Activated CD4-positive, alpha-beta T cell treated with anti-CD3 and anti-CD28 coated beads for 36 hours (primary cell): Measurements from ENCODE around the gene ZNF334. TPM values are rescaled to one million over a fixed set of nuclear protein-coding genes. Genes with fewer than 3 reads are reported as not detected.

Experiments
- ATAC-seq: fragments of 200-7000 bp; cut with Tn5 transposase; one replicate; pipeline ENCODE4 v1.10.0; 2021; ENCODE audit warnings: mild to moderate bottlenecking, moderate library complexity
- CTCF ChIA-PET: fragments of 350-600 bp; sonication (Branson Sonifier 250); formaldehyde crosslinking; loops from one replicate; lab custom pipeline; 2021; ENCODE audit warnings: antibody characterized with exemption; lab: Charles Lee
- POLR2A ChIA-PET: fragments of 350-600 bp; sonication (Branson Sonifier 250); formaldehyde crosslinking; loops from one replicate; lab custom pipeline; 2021; ENCODE audit warnings: antibody characterized with exemption, inconsistent platforms; lab: Charles Lee
- DNase-seq: peaks from one replicate; pipeline ENCODE4 v3.0.0-alpha.2; 2020
- H3K27ac Mint-ChIP-seq: one replicate; pipeline ENCODE4 v1.8.0; 2021; ENCODE audit warnings: mixed read lengths
- H3K27me3 Mint-ChIP-seq: one replicate; pipeline ENCODE4 v1.8.0; 2021; ENCODE audit warnings: mixed read lengths
- H3K36me3 Mint-ChIP-seq: one replicate; pipeline ENCODE4 v1.8.0; 2021; ENCODE audit warnings: low read depth, mixed read lengths
- H3K4me1 Mint-ChIP-seq: one replicate; pipeline ENCODE4 v1.8.0; 2021; ENCODE audit warnings: mixed read lengths
- H3K4me3 Mint-ChIP-seq: one replicate; pipeline ENCODE4 v1.8.0; 2021; ENCODE audit warnings: mild to moderate bottlenecking, moderate library complexity, mixed read lengths
- H3K9me3 Mint-ChIP-seq: one replicate; pipeline ENCODE4 v1.8.0; 2021; ENCODE audit warnings: low read depth, mixed read lengths
- intact Hi-C, 2 experiments: fragments of 100-400 bp; cut with DNase I in 1 of 2; cut with micrococcal nuclease in 1 of 2; formaldehyde crosslinking; loops; one replicate each; pipeline versions ENCODE4 v1.14.2 to v1.15.1; 2022 to 2024; cut with DNase I, micrococcal nuclease
- total RNA-seq, 2 experiments: library from RNA; stranded (reverse); gene quantifications; one replicate each; pipeline ENCODE4 v1.2.3, GENCODE V29; 2021

The ZNF334 gene
- total RNA-seq: 1 to 10 TPM; 3.4 to 4.9 TPM

- Mint-ChIP-seq H3K4me3 (peak within 1 kb of the TSS; percentile 77), H3K4me1 (peaks cover 24% of the 10 kb centered on the region), H3K9me3 (peaks cover 3% of the 10 kb centered on the region), H3K36me3 (peaks cover 9% of the 10 kb centered on the region), H3K27ac (peak within 1 kb of the TSS; percentile 76), H3K27me3 (peaks cover 29% of the 10 kb centered on the region)
- DNase-seq: peak; percentile 83
- POLR2A ChIA-PET: interaction anchor here (0.8 to 2.1 kb wide), 2 partner anchors 107 to 176 kb away, joined by 3 to 8 read pairs; partner anchors contain the start of genes ELMO2 and TP53RK
- peak; percentile 99 for ATAC-seq
- intact Hi-C loops: loop anchor here (1.0 to 2.0 kb wide), 4 partner anchors 32 to 176 kb away; partner anchors contain the start of gene TP53RK (in 1 of the 2)
- CTCF ChIA-PET: interaction anchor here (0.6 to 1.3 kb wide), 5 partner anchors 10 to 1112 kb away, joined by 3 to 5 read pairs (median 4); no protein-coding TSS in a partner anchor
Measured at GRCh38 chr20:46512943-46513844, at the start of gene ZNF334. TSS of gene ZNF334 (minus strand) at chr20:46513559. CDS start at chr20:46512102, 1,457 bp downstream.

GRCh38 chr20:46562373-46563169 is 49.2 kb upstream of the ZNF334 start:
- ChIA-PET POLR2A (no interaction called here), CTCF (interaction anchor here (0.5 to 3.2 kb wide), 13 partner anchors 10 to 697 kb away, joined by 3 to 12 read pairs (median 5); partner anchors contain the start of genes OCSTAMP and ZNF334)
- Mint-ChIP-seq H3K9me3 (no peaks in the 10 kb centered on the region), H3K27ac (no peak overlapping the region), H3K4me1 (peaks cover 18% of the 10 kb centered on the region), H3K27me3 (peaks cover 13% of the 10 kb centered on the region), H3K4me3 (no peak overlapping the region), H3K36me3 (no peaks in the 10 kb centered on the region)
- DNase-seq (peak; percentile 82), ATAC-seq (peak; percentile 66)
- intact Hi-C loops: loop anchor here in 1 of 2 experiments (1.0 to 2.0 kb wide), 3 partner anchors 42 to 127 kb away; partner anchors contain the start of gene TP53RK

- ChIA-PET CTCF (interaction anchor here (0.5 to 3.2 kb wide), 11 partner anchors 9 to 159 kb away, joined by 3 to 12 read pairs (median 5); partner anchors contain the start of genes OCSTAMP and ZNF334), POLR2A (no interaction called here)
- no peak overlapping the region for H3K4me3 Mint-ChIP-seq
- no peaks in the 10 kb centered on the region for H3K36me3 Mint-ChIP-seq
- H3K4me1 Mint-ChIP-seq: peaks cover 21% of the 10 kb centered on the region
- intact Hi-C loops: loop anchor here in 1 of 2 experiments (1.0 to 2.0 kb wide), 3 partner anchors 41 to 127 kb away; partner anchors contain the start of gene TP53RK
- DNase-seq (no peak), ATAC-seq (no peak)
- H3K27me3 Mint-ChIP-seq: peaks cover 9% of the 10 kb centered on the region
- H3K27ac Mint-ChIP-seq: no peak overlapping the region
- H3K9me3 Mint-ChIP-seq: no peaks in the 10 kb centered on the region
Measured at GRCh38 chr20:46562009-46562372, 48.6 kb upstream of the ZNF334 start.

GRCh38 chr20:46559685-46560440 is 46.5 kb upstream of the ZNF334 start:
- DNase-seq (no peak), ATAC-seq (no peak)
- Mint-ChIP-seq H3K27me3 (peaks cover 4% of the 10 kb centered on the region), H3K9me3 (no peaks in the 10 kb centered on the region), H3K36me3 (no peaks in the 10 kb centered on the region), H3K4me3 (no peak overlapping the region), H3K4me1 (peaks cover 30% of the 10 kb centered on the region), H3K27ac (no peak overlapping the region)
- ChIA-PET POLR2A (no interaction called here), CTCF (interaction anchor here (0.7 to 3.2 kb wide), 8 partner anchors 10 to 562 kb away, joined by 3 to 12 read pairs (median 6); partner anchors contain the start of genes OCSTAMP and TP53RK)
- intact Hi-C loops: loop anchor here in 1 of 2 experiments (5.0 kb wide), 2 partner anchors 158 to 198 kb away; no protein-coding TSS in a partner anchor

GRCh38 chr20:46559001-46559400 is 45.6 kb upstream of the ZNF334 start:
- no peak overlapping the region for H3K4me3 Mint-ChIP-seq
- intact Hi-C loops: loop anchor here in 1 of 2 experiments (5.0 kb wide), 2 partner anchors 157 to 197 kb away; no protein-coding TSS in a partner anchor
- POLR2A ChIA-PET: no interaction called here
- DNase-seq: no peak
- peaks cover 32% of the 10 kb centered on the region for H3K4me1 Mint-ChIP-seq
- peaks cover 5% of the 10 kb centered on the region for H3K27me3 Mint-ChIP-seq
- no peaks in the 10 kb centered on the region for H3K36me3 Mint-ChIP-seq
- ATAC-seq: no peak
- no peaks in the 10 kb centered on the region for H3K9me3 Mint-ChIP-seq
- CTCF ChIA-PET: interaction anchor here (0.5 to 2.5 kb wide), 10 partner anchors 9 to 866 kb away, joined by 3 to 10 read pairs (median 4); partner anchors contain the start of genes OCSTAMP and TP53RK
- H3K27ac Mint-ChIP-seq: no peak overlapping the region

GRCh38 chr20:46558511-46558959 is 45.2 kb upstream of the ZNF334 start:
- peaks cover 32% of the 10 kb centered on the region for H3K4me1 Mint-ChIP-seq
- H3K4me3 Mint-ChIP-seq: no peak overlapping the region
- H3K36me3 Mint-ChIP-seq: no peaks in the 10 kb centered on the region
- ATAC-seq (peak; percentile 97), DNase-seq (peak; percentile 82)
- CTCF ChIA-PET: interaction anchor here (0.5 to 2.5 kb wide), 8 partner anchors 8 to 867 kb away, joined by 3 to 10 read pairs (median 4); partner anchors contain the start of gene OCSTAMP
- no peaks in the 10 kb centered on the region for H3K9me3 Mint-ChIP-seq
- H3K27ac Mint-ChIP-seq: peak overlapping the region; percentile 68
- peaks cover 5% of the 10 kb centered on the region for H3K27me3 Mint-ChIP-seq
- POLR2A ChIA-PET: interaction anchor here (0.6 to 0.9 kb wide), 2 partner anchors 14 to 129 kb away, joined by 3 read pairs; no protein-coding TSS in a partner anchor
- intact Hi-C loops: loop anchor here in 1 of 2 experiments (1.0 to 5.0 kb wide), 3 partner anchors 13 to 196 kb away; no protein-coding TSS in a partner anchor

- Mint-ChIP-seq H3K9me3 (no peaks in the 10 kb centered on the region), H3K4me3 (no peak overlapping the region), H3K27ac (peak overlapping the region; percentile 56), H3K4me1 (peaks cover 43% of the 10 kb centered on the region), H3K36me3 (no peaks in the 10 kb centered on the region), H3K27me3 (peaks cover 5% of the 10 kb centered on the region)
- CTCF ChIA-PET: interaction anchor here (1.1 to 1.6 kb wide), 4 partner anchors 10 to 43 kb away, joined by 3 to 6 read pairs (median 4); no protein-coding TSS in a partner anchor
- ATAC-seq (no peak), DNase-seq (no peak)
- POLR2A ChIA-PET: no interaction called here
- intact Hi-C loops: loop anchor here in 1 of 2 experiments (5.0 kb wide), 2 partner anchors 155 to 195 kb away; no protein-coding TSS in a partner anchor
Measured at GRCh38 chr20:46557231-46557956, 44.0 kb upstream of the ZNF334 start.

- CTCF ChIA-PET: interaction anchor here (1.1 kb wide), 1 partner anchor 250 kb away, joined by 3 read pairs; no protein-coding TSS in a partner anchor
- H3K4me1 Mint-ChIP-seq: peaks cover 51% of the 10 kb centered on the region
- intact Hi-C loops: loop anchor here in 1 of 2 experiments (5.0 kb wide), 2 partner anchors 153 to 193 kb away; no protein-coding TSS in a partner anchor
Measured at GRCh38 chr20:46555370-46555956, 42.1 kb upstream of the ZNF334 start.

GRCh38 chr20:46554828-46555227 is 41.5 kb upstream of the ZNF334 start:
- no peaks in the 10 kb centered on the region for H3K9me3 Mint-ChIP-seq
- peaks cover 51% of the 10 kb centered on the region for H3K4me1 Mint-ChIP-seq
- ChIA-PET POLR2A (no interaction called here), CTCF (no interaction called here)
- H3K27ac Mint-ChIP-seq: no peak overlapping the region
- intact Hi-C loops: loop anchor here in 1 of 2 experiments (5.0 kb wide), 2 partner anchors 153 to 193 kb away; no protein-coding TSS in a partner anchor
- H3K36me3 Mint-ChIP-seq: no peaks in the 10 kb centered on the region
- DNase-seq: no peak
- H3K27me3 Mint-ChIP-seq: peaks cover 2% of the 10 kb centered on the region
- ATAC-seq: no peak
- no peak overlapping the region for H3K4me3 Mint-ChIP-seq

More at GRCh38 chr20:46555370-46555956, 42.1 kb upstream of the ZNF334 start:
- H3K36me3 Mint-ChIP-seq: no peaks in the 10 kb centered on the region
- H3K27ac Mint-ChIP-seq: no peak overlapping the region
- peaks cover 2% of the 10 kb centered on the region for H3K27me3 Mint-ChIP-seq
- ATAC-seq: no peak
- DNase-seq: no peak
- POLR2A ChIA-PET: no interaction called here
- H3K9me3 Mint-ChIP-seq: no peaks in the 10 kb centered on the region
- H3K4me3 Mint-ChIP-seq: no peak overlapping the region
